AG09309 (cell line): Measurements from ENCODE around the gene PRDX5.

Source experiments
- DNase-seq: peaks from one replicate; pipeline ENCODE4 v3.0.0-alpha.2; 2010; ENCODE audit warnings: low read depth
- H3K4me3 ChIP-seq: 2 replicates; pipeline ENCODE4 v1.5.1; 2011; ENCODE audit warnings: mild to moderate bottlenecking, low read depth, low read length, moderate library complexity; ENCODE audit not compliant: control insufficient read depth
- CTCF ChIP-seq: IDR thresholded peaks from 2 replicates; pipeline ENCODE4 v1.5.1; 2011; ENCODE audit warnings: mild to moderate bottlenecking, low read depth, low read length, inconsistent platforms; ENCODE audit not compliant: insufficient read depth, control insufficient read depth; ENCODE audit errors: missing control alignments

Gene PRDX5

GRCh38 chr11:64290352-64291261 lies 27.3 kb upstream of the PRDX5 start:
- DNase-seq: no peak
- no peak overlapping the region for H3K4me3 ChIP-seq
- TF ChIP-seq CTCF: no peak

GRCh38 chr11:64291262-64291751 lies 26.6 kb upstream of the PRDX5 start, which contains the start of gene KCNK4:
TSS of gene KCNK4 (plus strand) at chr11:64291302. CDS start at chr11:64293019, 1,717 bp downstream.
- H3K4me3 ChIP-seq: no peak within 1 kb of the TSS
- no peak for DNase-seq
- no peak for TF ChIP-seq CTCF

GRCh38 chr11:64291752-64292459 lies 26.0 kb upstream of the PRDX5 start:
- TF ChIP-seq CTCF: no peak
- H3K4me3 ChIP-seq: no peak overlapping the region
- no peak for DNase-seq

GRCh38 chr11:64292460-64293254 lies 25.3 kb upstream of the PRDX5 start:
- no peak for DNase-seq
- no peak overlapping the region for H3K4me3 ChIP-seq
- TF ChIP-seq CTCF: no peak

- H3K4me3 ChIP-seq: no peak overlapping the region
- no peak for DNase-seq
- no peak for TF ChIP-seq CTCF
Observed at GRCh38 chr11:64294774-64295173, 23.1 kb upstream of the PRDX5 start.

GRCh38 chr11:64295760-64296159 lies 22.2 kb upstream of the PRDX5 start:
- no peak overlapping the region for H3K4me3 ChIP-seq
- no peak for TF ChIP-seq CTCF
- no peak for DNase-seq
